ENCODE results near the gene TGFBR3L.
"Not testable (repeated sequence)": the region's sequence is repeated elsewhere in the genome, so short reads cannot be mapped to it uniquely, and the experiment has no call there.

Gene TGFBR3L

DNA sequence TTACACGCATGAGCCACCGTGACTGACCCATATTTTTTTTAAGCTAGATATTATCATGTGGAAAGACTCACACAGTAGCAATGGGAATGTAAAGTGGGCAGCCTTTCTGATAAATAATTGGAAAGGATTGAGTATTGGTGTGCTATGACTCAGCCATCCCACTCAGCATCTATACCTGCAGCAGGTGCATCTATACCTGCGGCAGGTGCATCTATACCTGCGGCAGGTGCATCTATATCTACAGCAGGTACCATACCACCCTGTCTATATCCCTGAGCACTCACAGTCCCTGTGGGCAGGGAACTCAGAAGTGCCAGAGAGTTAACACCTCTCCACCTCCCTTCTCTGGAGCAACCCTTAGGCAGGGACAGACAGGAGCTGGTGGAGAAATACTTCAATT, 31.5 kb upstream of the TGFBR3L start:
- no peak for DNase-seq (ENCODE audit: low read depth)
- TF ChIP-seq, protein P1, sequence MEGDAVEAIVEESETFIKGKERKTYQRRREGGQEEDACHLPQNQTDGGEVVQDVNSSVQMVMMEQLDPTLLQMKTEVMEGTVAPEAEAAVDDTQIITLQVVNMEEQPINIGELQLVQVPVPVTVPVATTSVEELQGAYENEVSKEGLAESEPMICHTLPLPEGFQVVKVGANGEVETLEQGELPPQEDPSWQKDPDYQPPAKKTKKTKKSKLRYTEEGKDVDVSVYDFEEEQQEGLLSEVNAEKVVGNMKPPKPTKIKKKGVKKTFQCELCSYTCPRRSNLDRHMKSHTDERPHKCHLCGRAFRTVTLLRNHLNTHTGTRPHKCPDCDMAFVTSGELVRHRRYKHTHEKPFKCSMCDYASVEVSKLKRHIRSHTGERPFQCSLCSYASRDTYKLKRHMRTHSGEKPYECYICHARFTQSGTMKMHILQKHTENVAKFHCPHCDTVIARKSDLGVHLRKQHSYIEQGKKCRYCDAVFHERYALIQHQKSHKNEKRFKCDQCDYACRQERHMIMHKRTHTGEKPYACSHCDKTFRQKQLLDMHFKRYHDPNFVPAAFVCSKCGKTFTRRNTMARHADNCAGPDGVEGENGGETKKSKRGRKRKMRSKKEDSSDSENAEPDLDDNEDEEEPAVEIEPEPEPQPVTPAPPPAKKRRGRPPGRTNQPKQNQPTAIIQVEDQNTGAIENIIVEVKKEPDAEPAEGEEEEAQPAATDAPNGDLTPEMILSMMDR (conservative IDR thresholded peaks at IDR 0.05; ENCODE audit: low read length), result no peak
- no peak overlapping the region for H3K4me3 ChIP-seq (ENCODE audit: low read length)

- no peak overlapping the region for H3K4me3 ChIP-seq (ENCODE audit: low read length)
- peak; percentile 79 for DNase-seq (ENCODE audit: low read depth)
- TF ChIP-seq, protein P1 (conservative IDR thresholded peaks at IDR 0.05; ENCODE audit: low read length), result no peak
These were observed 30.6 kb upstream of the TGFBR3L start for GRCh38 chr19:7883796-7884570.

- no peak overlapping the region for H3K4me3 ChIP-seq (ENCODE audit: low read length)
- TF ChIP-seq, protein P1 (conservative IDR thresholded peaks at IDR 0.05; ENCODE audit: low read length), result no peak
- no peak for DNase-seq (ENCODE audit: low read depth)
These were observed 28.8 kb upstream of the TGFBR3L start for GRCh38 chr19:7885818-7886217.

DNA sequence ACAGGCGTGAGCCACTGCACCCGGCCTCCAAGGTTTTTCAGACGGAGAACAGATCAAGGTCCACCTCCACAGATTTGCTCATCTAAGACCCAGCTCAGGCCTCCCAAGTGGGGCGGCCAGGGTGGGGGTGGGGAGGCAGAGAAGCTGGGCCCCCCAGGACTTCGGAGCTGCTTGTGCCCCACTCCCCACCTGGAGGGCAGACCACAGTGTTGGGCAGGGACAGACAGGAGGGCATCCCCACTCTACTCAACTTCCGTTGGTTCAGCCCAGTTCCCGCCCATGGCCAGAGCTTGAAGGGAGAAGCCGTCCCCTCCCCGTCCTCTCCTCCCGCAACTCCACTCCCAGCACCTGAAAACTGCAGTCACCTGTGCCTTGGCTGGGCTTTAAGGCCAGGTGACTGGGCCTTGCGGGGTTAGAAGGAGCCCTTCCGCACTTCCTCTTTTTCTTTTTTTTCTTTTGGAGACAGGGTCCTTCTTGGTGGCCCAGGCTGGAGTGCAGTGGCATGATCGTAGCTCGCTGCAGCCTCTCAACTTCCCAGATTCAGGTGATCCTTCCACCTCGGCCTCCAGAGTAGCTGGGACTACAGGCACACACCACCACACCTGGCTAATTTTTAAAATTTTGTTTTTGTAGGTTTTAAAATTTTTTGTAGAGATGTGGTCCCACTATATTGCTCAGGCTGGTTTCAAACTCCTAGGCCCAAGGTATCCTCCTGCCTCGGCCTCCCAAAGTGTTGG, 27.1 kb upstream of the TGFBR3L start:
- no peak for DNase-seq (ENCODE audit: low read depth)
- TF ChIP-seq, protein P1 (conservative IDR thresholded peaks at IDR 0.05; ENCODE audit: low read length), result no peak
- H3K4me3 ChIP-seq (ENCODE audit: low read length), result no peak overlapping the region

DNA sequence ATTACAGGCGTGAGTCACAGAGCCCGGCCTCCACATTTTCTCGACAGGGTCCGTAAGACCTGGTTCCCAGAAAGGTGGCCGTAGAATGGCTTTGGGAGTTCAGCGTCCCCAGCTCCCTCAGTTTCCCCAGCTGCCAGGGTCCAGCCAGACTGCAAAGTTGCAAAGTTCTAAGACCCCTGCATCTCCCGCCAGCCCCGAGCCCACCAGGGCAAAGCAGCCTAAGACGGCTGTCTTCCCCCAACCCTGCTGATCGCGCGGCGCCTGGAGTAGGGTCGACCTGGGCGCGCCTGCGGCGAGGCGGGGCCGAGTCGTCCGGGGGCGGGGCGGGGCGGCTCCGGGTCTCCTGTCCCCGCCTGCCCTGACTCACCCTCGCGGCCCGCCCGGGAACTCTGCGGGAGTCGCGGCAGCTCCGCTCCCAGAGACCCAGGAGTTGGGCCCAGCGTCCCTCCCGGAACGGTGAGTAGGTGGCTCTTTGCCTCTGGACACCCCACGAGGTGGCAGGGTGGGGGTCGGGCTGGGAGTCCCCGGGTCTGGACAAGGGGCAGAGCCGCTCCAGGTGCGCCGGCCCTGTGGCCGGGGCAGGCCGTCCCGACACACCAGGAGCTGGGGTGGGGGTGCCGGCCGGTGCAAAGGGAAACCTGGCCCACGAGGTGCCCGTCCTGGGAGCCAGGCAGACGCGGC, 26.3 kb upstream of the TGFBR3L start, which contains the start of gene LRRC8E:
LRRC8E (plus strand) TSS at position 366 of the 681 bp plus-strand sequence. CDS start 7,094 bp downstream, outside the sequence.
- TF ChIP-seq, protein P1 (conservative IDR thresholded peaks at IDR 0.05; ENCODE audit: low read length), result no peak
- peak; percentile 54 for DNase-seq (ENCODE audit: low read depth)
- peak within 1 kb of the TSS; percentile 73 for H3K4me3 ChIP-seq (ENCODE audit: low read length)

DNA sequence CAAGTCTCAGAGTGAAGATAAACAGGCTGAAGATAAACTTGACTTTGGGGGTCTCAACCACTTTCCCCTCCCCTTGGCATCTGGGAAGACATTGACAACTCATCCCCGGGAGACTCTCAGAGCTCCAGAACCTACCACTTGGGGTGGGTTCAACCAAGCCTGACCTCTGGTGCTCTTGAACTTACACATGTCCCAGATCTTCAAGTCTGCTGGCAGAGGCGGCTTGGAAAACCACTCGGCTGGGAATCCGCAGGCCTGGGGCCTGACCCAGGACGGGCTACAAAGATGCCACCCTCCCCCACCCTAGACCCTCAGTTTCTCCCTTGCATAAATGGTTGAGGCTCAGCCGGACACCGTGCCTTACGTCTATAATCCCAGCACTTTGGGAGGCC, 25.8 kb upstream of the TGFBR3L start:
- TF ChIP-seq, protein P1 (conservative IDR thresholded peaks at IDR 0.05; ENCODE audit: low read length), result no peak
- H3K4me3 ChIP-seq (ENCODE audit: low read length), result peak overlapping the region; percentile 73

GRCh38 chr19:7893362-7894101, 21.1 kb upstream of the TGFBR3L start:
- DNase-seq (ENCODE audit: low read depth); H3K4me3 ChIP-seq (ENCODE audit: low read length): not testable (repeated sequence)

More for the DNA sequence above, 25.8 kb upstream of the TGFBR3L start:
- no peak for DNase-seq (ENCODE audit: low read depth)
